Smooth muscle cell (in vitro differentiated cells): ENCODE results near the gene TMEM184A. TPM values are rescaled to one million over a fixed set of nuclear protein-coding genes. Genes with fewer than 3 reads are reported as not detected.

Experiments
- DNase-seq: peaks from one replicate; lab custom pipeline; 2025; ENCODE audit not compliant: unreplicated experiment; lab: John Stamatoyannopoulos, UW
- H2AFZ ChIP-seq: fragments of 200-600 bp; sonication (generic); 2 replicates; pipeline ENCODE4 v1.6.0; 2016; ENCODE audit warnings: antibody characterized with exemption, low read depth, mild to moderate bottlenecking
- H3F3A ChIP-seq: fragments of 200-600 bp; sonication (generic); 2 replicates; pipeline ENCODE4 v1.6.0; 2017; ENCODE audit warnings: antibody characterized with exemption, low read depth
- H3K27ac ChIP-seq: fragments of 200-600 bp; sonication (generic); 2 replicates; pipeline ENCODE4 v1.5.1; 2016; ENCODE audit warnings: low read depth, mild to moderate bottlenecking
- H3K27me3 ChIP-seq: fragments of 200-600 bp; sonication (generic); 2 replicates; pipeline ENCODE4 v1.6.1; 2016; ENCODE audit warnings: low read depth, mild to moderate bottlenecking
- H3K36me3 ChIP-seq: fragments of 200-600 bp; sonication (generic); 2 replicates; pipeline ENCODE4 v1.5.1; 2016; ENCODE audit warnings: low read depth
- H3K4me1 ChIP-seq: fragments of 200-600 bp; sonication (generic); 2 replicates; pipeline ENCODE4 v1.5.1; 2016; ENCODE audit warnings: low read depth
- H3K4me2 ChIP-seq: fragments of 200-600 bp; sonication (generic); 2 replicates; pipeline ENCODE4 v1.6.0; 2016; ENCODE audit warnings: mild to moderate bottlenecking
- H3K4me3 ChIP-seq: fragments of 200-600 bp; sonication (generic); 2 replicates; pipeline ENCODE4 v1.5.1; 2016; ENCODE audit warnings: mild to moderate bottlenecking
- H3K79me2 ChIP-seq: fragments of 200-600 bp; sonication (generic); 2 replicates; pipeline ENCODE4 v1.6.0; 2016; ENCODE audit warnings: low read depth, mild to moderate bottlenecking
- H3K9ac ChIP-seq: fragments of 200-600 bp; sonication (generic); 2 replicates; pipeline ENCODE4 v1.6.0; 2016; ENCODE audit warnings: low read depth
- H3K9me3 ChIP-seq: fragments of 200-600 bp; sonication (generic); replicated peaks from 2 replicates; pipeline ENCODE4 v1.5.1; 2016; ENCODE audit warnings: low read depth
- H4K20me1 ChIP-seq: fragments of 200-600 bp; sonication (generic); 2 replicates; pipeline ENCODE4 v1.6.0; 2016; ENCODE audit warnings: low read depth
- CTCF ChIP-seq: fragments of 200-600 bp; sonication (generic); IDR thresholded peaks from 2 replicates; pipeline ENCODE4 v1.5.1; 2017; ENCODE audit warnings: borderline replicate concordance, mild to moderate bottlenecking, antibody characterized with exemption; ENCODE audit not compliant: insufficient read depth, poor library complexity, severe bottlenecking
- WGBS: methylation state at CpG from one replicate; pipeline ENCODE4 v1.1.7; 2016; ENCODE audit warnings: low lambda C conversion rate; 5-methylcytosine and 5-hydroxymethylcytosine counted together
- polyA plus RNA-seq: library from polyadenylated mRNA; unstranded; fragments of >200 nt; fragmentation: Nextera tagmentation; extraction: Ambion mirVana; gene quantifications from 2 replicates; pipeline ENCODE4 v1.2.1, GENCODE V29; 2016
- total RNA-seq: library from RNA; depleted of rRNA; stranded (reverse); fragments of >200 nt; gene quantifications from 2 replicates; pipeline ENCODE4 v1.2.3, GENCODE V29; 2014

The TMEM184A gene
- total and polyA plus RNA-seq, 2 experiments from 2014 or later: 1.6 to 4.8 TPM

- H3K4me2 ChIP-seq: no peak overlapping the region
- 94% methylated on average over 12 of the region's 20 CpGs for WGBS
These were observed 62.9 kb downstream of the TMEM184A start for GRCh38 chr7:1493129-1493528.

GRCh38 chr7:1492640-1493039 lies 63.4 kb downstream of the TMEM184A start:
- DNase-seq: no peak
- no peak for TF ChIP-seq CTCF
- no peak overlapping the region for H2AFZ ChIP-seq
- peaks cover 9% of the 10 kb centered on the region for H4K20me1 ChIP-seq
- WGBS: 98% methylated on average over 24 of the region's 33 CpGs
- no peak overlapping the region for H3K4me3 ChIP-seq
- no peaks in the 10 kb centered on the region for H3K79me2 ChIP-seq
- H3F3A ChIP-seq: no peaks in the 10 kb centered on the region
- no peaks in the 10 kb centered on the region for H3K4me1 ChIP-seq
- H3K9ac ChIP-seq: no peak overlapping the region
- H3K36me3 ChIP-seq: no peaks in the 10 kb centered on the region
- no peaks in the 10 kb centered on the region for H3K27me3 ChIP-seq
- H3K4me2 ChIP-seq: no peak overlapping the region
- H3K9me3 ChIP-seq: no peaks in the 10 kb centered on the region
- H3K27ac ChIP-seq: no peak overlapping the region

More at GRCh38 chr7:1493129-1493528, 62.9 kb downstream of the TMEM184A start:
- Histone ChIP-seq H3K4me3 (no peak overlapping the region), H3F3A (no peaks in the 10 kb centered on the region), H3K4me1 (no peaks in the 10 kb centered on the region), H3K27me3 (no peaks in the 10 kb centered on the region), H3K9ac (no peak overlapping the region), H4K20me1 (peaks cover 9% of the 10 kb centered on the region), H3K79me2 (no peaks in the 10 kb centered on the region), H3K36me3 (no peaks in the 10 kb centered on the region), H3K27ac (no peak overlapping the region), H3K9me3 (no peaks in the 10 kb centered on the region), H2AFZ (no peak overlapping the region)
- TF ChIP-seq CTCF: no peak
- no peak for DNase-seq

Other genes with a start within 250 kb of the TMEM184A start
- gene MICALL2, start 96.7 kb downstream of the TMEM184A start, total RNA-seq: 4.2 and 9.3 TPM in 2 replicates
- gene MICALL2, start 96.7 kb downstream of the TMEM184A start, polyA plus RNA-seq: 18.9 and 19.9 TPM in 2 replicates
- gene INTS1, start 51.8 kb downstream of the TMEM184A start, total RNA-seq: 18.2 and 18.9 TPM in 2 replicates
- gene INTS1, start 51.8 kb downstream of the TMEM184A start, polyA plus RNA-seq: 48.0 and 51.2 TPM in 2 replicates
- gene MAFK, start 25.5 kb downstream of the TMEM184A start, total RNA-seq: 8.5 and 8.8 TPM in 2 replicates
- gene MAFK, start 25.5 kb downstream of the TMEM184A start, polyA plus RNA-seq: 2.8 and 4.4 TPM in 2 replicates
- 24.5 and 30.7 TPM in 2 replicates for gene PSMG3, start 13.8 kb upstream of the TMEM184A start, total RNA-seq
- gene PSMG3, start 13.8 kb upstream of the TMEM184A start, polyA plus RNA-seq: 45.2 and 45.3 TPM in 2 replicates
- gene ELFN1, start 114.1 kb upstream of the TMEM184A start, total RNA-seq: 4.2 and 6.4 TPM in 2 replicates
- 4.5 and 6.2 TPM in 2 replicates for gene ELFN1, start 114.1 kb upstream of the TMEM184A start, polyA plus RNA-seq